ENCODE measurements around the gene AKR1C4.

- TF ChIP-seq POLR2A (IDR thresholded peaks at IDR 0.05) = no peak
- no peak for TF ChIP-seq CTCF (IDR thresholded peaks at IDR 0.05)
These were observed 45.6 kb upstream of the AKR1C4 start for GRCh38 chr10:5151076-5151475.
